ENCODE measurements around the gene TJP1. TPM values are rescaled to one million over a fixed set of nuclear protein-coding genes. Genes with fewer than 3 reads are reported as not detected.
A peak's percentile ranks its signal among the peaks of the same experiment; 100 is the strongest.

The TJP1 gene
- total RNA-seq, 1 experiment from 2014 or later: 129 TPM

GRCh38 chr15:29822684-29823459 is 604 bp upstream of the TJP1 start:
- peak; percentile 64 for DNase-seq (ENCODE audit: low spot score)
- ChIA-PET POLR2A (interaction anchor here (4.4 kb wide), 1 partner anchor 102 kb away, joined by 33 read pairs; no protein-coding TSS in a partner anchor), CTCF (interaction anchor here (1.0 to 5.5 kb wide), 2 partner anchors 75 to 103 kb away, joined by 3 to 50 read pairs; no protein-coding TSS in a partner anchor)
- Mint-ChIP-seq H3K27me3 (ENCODE audit: low read depth) (peaks cover 12% of the 10 kb centered on the region), H3K4me1 (peaks cover 28% of the 10 kb centered on the region), H3K4me3 (peak overlapping the region; percentile 89), H3K36me3 (no peaks in the 10 kb centered on the region), H3K9me3 (no peaks in the 10 kb centered on the region), H3K27ac (peak overlapping the region; percentile 81)
- no peak for TF ChIP-seq ZNF532 (CRISPR knock-in tag; IDR thresholded peaks at IDR 0.05; ENCODE audit: borderline replicate concordance)
- TF ChIP-seq MAX (CRISPR knock-in tag; IDR thresholded peaks at IDR 0.05): peak; percentile 70
- no peak for TF ChIP-seq ZNF396 (CRISPR knock-in tag; IDR thresholded peaks at IDR 0.05; ENCODE audit: borderline replicate concordance)
- 0 out of 2 replicates have a peak, but pooled peaks have one; percentile 43 for TF ChIP-seq ARID4B (CRISPR knock-in tag; IDR thresholded peaks at IDR 0.05; ENCODE audit: borderline replicate concordance)
- 0 out of 2 replicates have a peak, but pooled peaks have one; percentile 36 for TF ChIP-seq RELA (CRISPR knock-in tag; IDR thresholded peaks at IDR 0.05; ENCODE audit: borderline replicate concordance)
- peak; percentile 20 for ATAC-seq

GRCh38 chr15:29821416-29822099 is 710 bp downstream of the TJP1 start:
- peaks cover 3% of the 10 kb centered on the region for H3K36me3 Mint-ChIP-seq
- no peak for TF ChIP-seq HMGXB4 (CRISPR knock-in tag; IDR thresholded peaks at IDR 0.05)
- no peak for TF ChIP-seq ZNF416 (CRISPR knock-in tag; IDR thresholded peaks at IDR 0.05)
- 0 out of 2 replicates have a peak, but pooled peaks have one; percentile 28 for TF ChIP-seq ARID4B (CRISPR knock-in tag; IDR thresholded peaks at IDR 0.05; ENCODE audit: borderline replicate concordance)
- no peak for TF ChIP-seq ZNF425 (CRISPR knock-in tag; conservative IDR thresholded peaks at IDR 0.05)
- peak; percentile 42; the same call in 1 of the 2 replicates for TF ChIP-seq GABPB1 (CRISPR knock-in tag; IDR thresholded peaks at IDR 0.05)
- H3K9me3 Mint-ChIP-seq: no peaks in the 10 kb centered on the region
- peak overlapping the region; percentile 97 for H3K27ac Mint-ChIP-seq
- H3K27me3 Mint-ChIP-seq (ENCODE audit: low read depth): peaks cover 12% of the 10 kb centered on the region
- H3K4me3 Mint-ChIP-seq: peak overlapping the region; percentile 84
- DNase-seq (ENCODE audit: low spot score) (peak; percentile 86), ATAC-seq (peak; percentile 68)
- CTCF ChIA-PET: interaction anchor here (1.5 to 5.5 kb wide), 2 partner anchors 104 to 210 kb away, joined by 3 to 50 read pairs; no protein-coding TSS in a partner anchor
- H3K4me1 Mint-ChIP-seq: peaks cover 38% of the 10 kb centered on the region
- POLR2A ChIA-PET: interaction anchor here (1.0 to 4.4 kb wide), 4 partner anchors 58 to 104 kb away, joined by 3 to 33 read pairs (median 4); no protein-coding TSS in a partner anchor
